Esophagus mucosa (tissue), 1 donor: Measurements from ENCODE around the gene SLC9A2. TPM values are rescaled to one million over a fixed set of nuclear protein-coding genes. Genes with fewer than 3 reads are reported as not detected.

Experiments used
- ATAC-seq: fragments of 200-7000 bp; cut with Tn5 transposase; one replicate; pipeline ENCODE4 v1.9.1; 2020
- total RNA-seq: library from RNA; stranded (reverse); gene quantifications from one replicate; pipeline ENCODE4 v1.2.4, GENCODE V29; 2023
- donor health status: DM: yes; HTN: yes; CAD: no.

The SLC9A2 gene
- total RNA-seq, 1 donor from 2014 or later, result 0.20 TPM

DNA sequence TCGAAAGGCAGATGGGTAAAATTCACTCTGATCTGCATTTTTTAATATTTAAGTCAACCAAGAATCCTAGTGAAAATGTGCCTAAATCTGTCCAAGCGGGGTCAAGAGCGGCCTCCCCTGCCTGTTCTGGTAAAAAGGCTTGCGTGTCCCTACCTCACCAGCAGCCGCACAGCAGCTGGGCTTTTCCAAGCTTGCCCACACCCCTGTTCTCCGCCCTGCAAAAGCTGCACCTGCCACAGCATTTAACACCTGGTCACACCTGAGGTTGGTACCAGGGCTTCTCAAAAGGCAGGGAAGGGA lies 116.7 kb downstream of the SLC9A2 start:
- peak; percentile 58 for ATAC-seq

DNA sequence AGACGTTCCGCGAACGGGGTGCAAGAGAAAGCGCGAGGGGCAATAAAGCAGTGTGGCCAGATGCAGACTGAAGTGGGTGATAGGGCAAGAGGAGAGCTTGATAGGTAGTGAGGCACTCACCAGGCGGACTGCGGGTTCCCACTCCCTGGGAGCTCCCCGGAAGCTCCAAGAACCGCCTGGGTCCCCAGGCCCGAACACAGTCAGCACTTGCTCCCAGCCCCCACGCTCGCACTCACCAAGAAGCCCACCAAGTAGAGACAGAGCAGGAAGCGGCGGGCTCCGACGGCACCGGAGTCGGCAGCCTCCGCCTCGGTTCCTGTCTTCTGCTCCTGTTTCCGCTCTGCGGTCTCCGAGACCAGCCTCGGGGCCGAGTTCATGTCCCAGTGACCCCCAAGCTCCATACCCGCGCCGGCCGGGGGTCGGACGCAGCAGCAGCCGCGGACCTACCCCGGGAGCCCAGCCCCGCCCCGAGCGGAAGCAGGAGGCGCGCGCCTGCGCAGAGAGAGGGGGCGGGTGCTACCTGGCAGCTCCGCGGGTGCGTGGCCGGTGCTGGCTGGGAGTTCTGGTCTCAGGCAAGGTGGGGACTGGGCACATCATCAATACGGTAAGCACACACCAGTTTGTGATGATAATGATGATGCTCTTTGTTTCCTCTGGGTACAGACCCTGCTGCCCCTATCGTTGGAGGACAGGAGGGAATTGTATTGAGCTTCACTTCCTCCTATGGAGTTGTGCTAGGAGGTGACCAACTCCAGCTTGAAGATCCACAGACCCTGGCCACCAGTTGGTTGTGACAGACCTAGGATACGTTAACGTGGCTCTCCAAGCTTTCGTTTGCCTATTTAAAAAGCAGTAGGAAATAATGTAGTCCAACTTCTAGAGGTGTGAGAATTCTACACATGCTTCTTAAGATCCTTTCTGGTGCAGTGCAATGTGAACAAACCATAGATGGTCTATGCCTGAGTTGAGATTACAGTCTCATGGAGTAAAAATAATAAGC lies 117.4 kb downstream of the SLC9A2 start:
- ATAC-seq, result peak; percentile 91

GRCh38 chr2:102737431-102737830 lies 118.1 kb downstream of the SLC9A2 start:
- ATAC-seq, result no peak

DNA sequence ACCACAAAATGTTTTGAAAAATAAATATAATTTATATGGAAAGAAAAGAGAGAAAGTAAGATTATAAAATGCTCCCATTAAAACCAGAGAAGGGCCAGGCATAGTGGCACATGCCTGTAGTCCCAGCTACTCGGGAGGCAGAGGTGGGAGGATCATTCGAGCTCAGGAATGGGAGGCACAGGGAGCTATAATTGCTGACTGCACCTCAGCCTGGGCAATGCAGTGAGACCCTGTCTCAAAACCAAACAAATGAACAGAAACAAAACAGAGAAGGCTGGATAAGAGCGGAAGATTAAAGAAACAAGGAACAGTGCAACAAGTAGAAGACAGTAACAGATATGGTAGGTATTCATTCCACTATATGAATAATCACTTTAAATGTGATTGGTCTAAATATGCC lies 123.9 kb downstream of the SLC9A2 start:
- ATAC-seq, result no peak

DNA sequence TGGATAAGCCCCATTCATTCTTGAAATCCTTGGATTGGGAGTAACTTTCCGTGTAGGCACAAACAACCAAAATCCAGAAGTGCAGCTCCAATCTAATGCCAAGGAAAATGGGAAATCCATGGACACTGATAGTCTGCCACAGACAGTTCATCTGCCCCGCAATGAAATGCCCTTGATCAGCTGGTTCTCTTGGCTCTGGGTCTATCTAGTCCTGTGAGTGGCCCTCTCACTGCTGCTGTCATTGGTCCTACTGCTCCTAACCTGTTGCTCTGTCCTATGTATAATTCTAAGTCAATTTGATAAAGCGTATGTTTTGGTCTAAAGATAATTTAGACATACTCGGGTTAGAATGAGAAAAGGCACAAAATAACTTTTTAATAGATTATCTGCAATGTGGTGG lies 128.8 kb downstream of the SLC9A2 start:
- ATAC-seq, result no peak

DNA sequence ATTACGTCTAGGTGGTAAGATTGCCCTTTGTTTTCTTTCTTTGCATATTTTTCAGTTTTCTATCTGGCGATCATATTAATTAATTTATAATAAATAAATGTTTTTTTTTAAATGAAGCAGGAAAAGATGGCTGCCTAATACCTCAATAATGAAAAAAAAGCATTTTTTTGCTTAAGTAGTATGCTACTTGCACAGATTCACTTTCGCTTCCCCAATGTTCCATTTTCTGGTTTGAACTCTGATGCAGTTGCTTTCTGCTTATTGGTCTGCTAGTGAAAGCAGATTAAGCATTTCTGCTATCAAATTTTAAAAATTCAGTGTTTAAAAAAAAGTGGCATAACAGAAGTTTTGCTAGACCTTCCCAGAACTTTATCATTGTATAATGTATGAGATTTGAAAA lies 130.6 kb downstream of the SLC9A2 start:
- no peak for ATAC-seq

DNA sequence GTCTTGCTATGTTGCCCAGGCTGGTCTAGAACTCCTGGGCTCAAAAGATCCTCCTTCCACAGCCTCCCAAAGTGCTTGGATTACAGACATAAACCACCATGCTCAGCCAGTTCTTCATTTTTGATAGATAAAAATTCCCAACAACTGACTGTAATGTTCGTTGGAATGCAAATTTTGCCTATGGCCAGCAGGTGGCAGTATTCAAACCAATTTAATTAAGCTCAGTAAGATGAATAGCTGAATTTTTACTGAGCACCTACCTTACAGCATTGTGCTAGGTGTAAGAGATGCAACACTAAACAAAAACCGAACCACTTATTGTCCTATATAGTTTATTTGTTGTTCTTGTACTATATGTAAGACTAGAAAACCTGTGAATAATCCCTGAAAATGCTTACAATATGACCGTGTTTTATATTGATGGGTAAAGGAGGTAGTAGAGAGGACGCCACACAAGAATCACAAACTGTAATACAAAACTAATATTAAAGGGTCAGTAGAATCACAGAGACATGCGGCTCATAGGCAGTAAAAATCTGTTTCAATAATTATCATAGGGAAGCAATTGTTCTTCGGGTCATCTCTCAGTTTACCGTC lies 134.3 kb downstream of the SLC9A2 start:
- ATAC-seq, result peak; percentile 35

- no peak for ATAC-seq
Measured at GRCh38 chr2:102754456-102755145, 135.2 kb downstream of the SLC9A2 start.

- ATAC-seq, result no peak
Measured at GRCh38 chr2:102755284-102755683, 135.9 kb downstream of the SLC9A2 start.

- ATAC-seq, result no peak
Measured at GRCh38 chr2:102758439-102758838, 139.1 kb downstream of the SLC9A2 start.

Other genes with a start within 250 kb of the SLC9A2 start
- 0.64 TPM for gene IL18RAP, start 196.4 kb upstream of the SLC9A2 start, total RNA-seq
- 0.08 TPM for gene SLC9A4, start 146.3 kb upstream of the SLC9A2 start, total RNA-seq
- 2.5 TPM for gene TMEM182, start 142.5 kb downstream of the SLC9A2 start, total RNA-seq